NCI-H1092 treated with DMSO at 0.1 percent for 48 hours (cell line): ENCODE results near the gene SHROOM2.
"Not testable (repeated sequence)": the region's sequence is repeated elsewhere in the genome, so short reads cannot be mapped to it uniquely, and the experiment has no call there.

Experiments
- DNase-seq: peaks from one replicate; lab custom pipeline; 2025; lab: John Stamatoyannopoulos, UW

Gene SHROOM2

GRCh38 chrX:9781941-9782340, 4.3 kb upstream of the SHROOM2 start:
- no peak for DNase-seq

- no peak for DNase-seq
Observed at GRCh38 chrX:9784332-9784731, 1.9 kb upstream of the SHROOM2 start.

GRCh38 chrX:9785254-9785943, 830 bp upstream of the SHROOM2 start:
- no peak for DNase-seq

- DNase-seq = no peak
Observed at GRCh38 chrX:9786798-9787635, 788 bp downstream of the SHROOM2 start.

- DNase-seq = no peak
Observed at GRCh38 chrX:9788911-9789310, 2.7 kb downstream of the SHROOM2 start.

- DNase-seq = no peak
Observed at GRCh38 chrX:9789555-9789954, 3.3 kb downstream of the SHROOM2 start.

GRCh38 chrX:9790866-9791265, 4.6 kb downstream of the SHROOM2 start:
- no peak for DNase-seq

GRCh38 chrX:9794495-9794894, 8.3 kb downstream of the SHROOM2 start:
- no peak for DNase-seq

GRCh38 chrX:9797384-9798360, 11.4 kb downstream of the SHROOM2 start:
- no peak for DNase-seq

- DNase-seq = no peak
Observed at GRCh38 chrX:9802737-9803136, 16.5 kb downstream of the SHROOM2 start.

- DNase-seq = no peak
Observed at GRCh38 chrX:9804444-9804843, 18.2 kb downstream of the SHROOM2 start.

- DNase-seq = no peak
Observed at GRCh38 chrX:9805956-9806355, 19.7 kb downstream of the SHROOM2 start.

GRCh38 chrX:9807355-9808182, 21.3 kb downstream of the SHROOM2 start:
- DNase-seq = no peak

- DNase-seq = not testable (repeated sequence)
Observed at GRCh38 chrX:9809876-9810275, 23.6 kb downstream of the SHROOM2 start.

GRCh38 chrX:9811086-9811485, 24.9 kb downstream of the SHROOM2 start:
- DNase-seq = not testable (repeated sequence)

GRCh38 chrX:9816084-9816700, 30.0 kb downstream of the SHROOM2 start:
- no peak for DNase-seq

GRCh38 chrX:9821572-9821971, 35.3 kb downstream of the SHROOM2 start:
- no peak for DNase-seq

- DNase-seq = no peak
Observed at GRCh38 chrX:9824554-9824953, 38.3 kb downstream of the SHROOM2 start.

GRCh38 chrX:9825129-9825790, 39.0 kb downstream of the SHROOM2 start:
- DNase-seq = no peak

- DNase-seq = no peak
Observed at GRCh38 chrX:9825966-9826365, 39.7 kb downstream of the SHROOM2 start.
